ENCODE data around the gene SEC24D. TPM values are rescaled to one million over a fixed set of nuclear protein-coding genes. Genes with fewer than 3 reads are reported as not detected.

The SEC24D gene
- total and polyA plus RNA-seq, 9 of the 15 experiments (the other 6 are each of a cell fraction or from before 2014, with no cell fraction given), result 7.1 to 22.5 (median 11.3) TPM

GRCh38 chr4:118835571-118836300 lies at the start of gene SEC24D (continued):
- TF ChIP-seq CUX1 (CRISPR knock-in tag; IDR thresholded peaks at IDR 0.05) (no peak), MEF2A (IDR thresholded peaks at IDR 0.05; ENCODE audit: control insufficient read depth, low read depth, low read length) (no peak), SRF (CRISPR knock-in tag; IDR thresholded peaks at IDR 0.05) (no peak), HNRNPLL (IDR thresholded peaks at IDR 0.05; ENCODE audit: low read depth, low read length, poor library complexity, severe bottlenecking) (peak; percentile 27), PHB (CRISPR knock-in tag; IDR thresholded peaks at IDR 0.05) (no peak), NR2F6 (CRISPR knock-in tag; IDR thresholded peaks at IDR 0.05) (no peak), ZBTB1 (CRISPR knock-in tag; IDR thresholded peaks at IDR 0.05; ENCODE audit: borderline replicate concordance, low read depth) (no peak), CREB1 (IDR thresholded peaks at IDR 0.05) (no peak; the same call in 1 of the 2 replicates), CREB1 (CRISPR knock-in tag; IDR thresholded peaks at IDR 0.05) (no peak; the same call in 1 of the 2 replicates), KDM2B (CRISPR knock-in tag; IDR thresholded peaks at IDR 0.05) (no peak), ERF (CRISPR knock-in tag; IDR thresholded peaks at IDR 0.05) (peak; percentile 67; the same call in 1 of the 2 replicates), E2F4 (CRISPR knock-in tag; IDR thresholded peaks at IDR 0.05; ENCODE audit: low read depth) (0 out of 2 replicates have a peak, but pooled peaks have one; percentile 51), TCFL5 (CRISPR knock-in tag; conservative IDR thresholded peaks at IDR 0.05) (no peak), ZNF263 (CRISPR knock-in tag; IDR thresholded peaks at IDR 0.05; ENCODE audit: borderline replicate concordance) (no peak), KDM5B (IDR thresholded peaks at IDR 0.05; ENCODE audit: insufficient replicate concordance, low read depth, low read length) (peak; percentile 55), TAF1 (IDR thresholded peaks at IDR 0.05; ENCODE audit: control insufficient read depth, extremely low read depth, insufficient read depth, low read length, severe bottlenecking) (peak; percentile 63), NR1H2 (CRISPR knock-in tag; IDR thresholded peaks at IDR 0.05) (no peak), RBM15 (IDR thresholded peaks at IDR 0.05; ENCODE audit: insufficient read depth, low read length) (no peak)
